ENCODE data around the gene CALY.

DNA sequence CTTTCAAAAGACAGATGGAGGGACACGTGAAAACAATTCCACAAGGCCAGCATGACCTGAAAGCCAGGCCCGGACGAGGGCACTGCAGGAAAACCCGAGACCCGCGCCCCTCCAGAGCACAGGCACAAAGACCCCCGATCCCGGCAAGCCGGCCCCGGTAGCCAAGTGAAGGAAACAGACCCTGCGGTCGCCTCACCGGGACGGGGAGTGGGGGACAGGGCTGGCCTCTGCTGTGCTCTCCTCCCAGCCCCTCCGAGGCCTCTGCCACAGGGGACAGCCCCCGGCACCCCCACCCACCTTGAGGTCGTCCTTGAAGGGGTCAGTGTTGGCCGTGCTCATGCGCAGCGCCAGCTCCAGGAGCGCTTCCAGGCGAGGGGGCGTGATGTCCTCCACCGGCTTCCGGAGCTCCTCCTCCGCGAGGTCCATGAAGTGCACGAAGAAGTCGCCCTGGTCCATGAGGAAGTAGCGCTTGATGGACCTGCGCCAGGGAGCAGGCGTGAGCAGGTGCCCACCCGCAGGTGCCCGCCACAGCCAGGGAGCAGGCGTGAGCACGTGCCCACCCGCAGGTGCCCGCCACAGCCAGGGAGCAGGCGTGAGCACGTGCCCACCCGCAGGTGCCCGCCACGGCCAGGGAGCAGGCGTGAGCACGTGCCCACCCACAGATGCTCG, 48.7 kb downstream of the CALY start:
- TF ChIP-seq POLR2A (IDR thresholded peaks at IDR 0.05; ENCODE audit: borderline replicate concordance, extremely low read depth, insufficient read depth, insufficient read length) (no peak), SP1 (IDR thresholded peaks at IDR 0.05; ENCODE audit: low read depth) (no peak), RAD21 (IDR thresholded peaks at IDR 0.05; ENCODE audit: low read depth) (no peak), POLR2AphosphoS5 (IDR thresholded peaks at IDR 0.05; ENCODE audit: low read depth, low read length) (no peak)
- TF ChIP-seq, protein P1, sequence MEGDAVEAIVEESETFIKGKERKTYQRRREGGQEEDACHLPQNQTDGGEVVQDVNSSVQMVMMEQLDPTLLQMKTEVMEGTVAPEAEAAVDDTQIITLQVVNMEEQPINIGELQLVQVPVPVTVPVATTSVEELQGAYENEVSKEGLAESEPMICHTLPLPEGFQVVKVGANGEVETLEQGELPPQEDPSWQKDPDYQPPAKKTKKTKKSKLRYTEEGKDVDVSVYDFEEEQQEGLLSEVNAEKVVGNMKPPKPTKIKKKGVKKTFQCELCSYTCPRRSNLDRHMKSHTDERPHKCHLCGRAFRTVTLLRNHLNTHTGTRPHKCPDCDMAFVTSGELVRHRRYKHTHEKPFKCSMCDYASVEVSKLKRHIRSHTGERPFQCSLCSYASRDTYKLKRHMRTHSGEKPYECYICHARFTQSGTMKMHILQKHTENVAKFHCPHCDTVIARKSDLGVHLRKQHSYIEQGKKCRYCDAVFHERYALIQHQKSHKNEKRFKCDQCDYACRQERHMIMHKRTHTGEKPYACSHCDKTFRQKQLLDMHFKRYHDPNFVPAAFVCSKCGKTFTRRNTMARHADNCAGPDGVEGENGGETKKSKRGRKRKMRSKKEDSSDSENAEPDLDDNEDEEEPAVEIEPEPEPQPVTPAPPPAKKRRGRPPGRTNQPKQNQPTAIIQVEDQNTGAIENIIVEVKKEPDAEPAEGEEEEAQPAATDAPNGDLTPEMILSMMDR (IDR thresholded peaks at IDR 0.05 in 2 of 3, conservative IDR thresholded peaks at IDR 0.05 in 1 of 3; ENCODE audit: borderline replicate concordance in 1 of 3, insufficient read depth in 1 of 3, low read depth in 2 of 3, low read length in 2 of 3), result no peak

Measured in HCT116 (cell line).